Panc1 (cell line): ENCODE data around the gene TGM3. TPM values are rescaled to one million over a fixed set of nuclear protein-coding genes. Genes with fewer than 3 reads are reported as not detected.

Source experiments
- ATAC-seq: fragments of 200-7000 bp; cut with Tn5 transposase; 2 replicates; pipeline ENCODE4 v1.9.1; 2020; ENCODE audit warnings: mild to moderate bottlenecking, moderate library complexity
- BruUV-seq: library from RNA; stranded (reverse); fragments of 400-500 nt; replicated peaks from 2 replicates; lab custom pipeline; 2021; lab: Mats Ljungman, UMichigan
- CTCF ChIA-PET: fragments of 300-600 bp; sonication (Branson Sonifier 250); formaldehyde crosslinking; loops from one replicate; lab custom pipeline; 2022; ENCODE audit warnings: antibody characterized with exemption; lab: Charles Lee
- POLR2A ChIA-PET: fragments of 300-600 bp; sonication (Branson Sonifier 250); formaldehyde crosslinking; loops from one replicate; lab custom pipeline; 2022; ENCODE audit warnings: antibody characterized with exemption; lab: Charles Lee
- DNase-seq: peaks from one replicate; pipeline ENCODE4 v3.0.0-alpha.2; 2010; ENCODE audit warnings: low read depth, low spot score
- H3K27ac ChIP-seq: 2 replicates; pipeline ENCODE4 v1.5.1; 2011; ENCODE audit warnings: mild to moderate bottlenecking, low read length, inconsistent platforms
- H3K27me3 ChIP-seq: fragments of 200-500 bp; sonication (Bioruptor generic); 2 replicates; pipeline ENCODE4 v1.6.0; 2014; ENCODE audit warnings: low read length, inconsistent platforms; ENCODE audit not compliant: control insufficient read depth, insufficient read depth
- H3K36me3 ChIP-seq: fragments of 200-500 bp; sonication (Bioruptor generic); 2 replicates; pipeline ENCODE4 v1.5.1; 2014; ENCODE audit warnings: inconsistent platforms, mild to moderate bottlenecking, low read length, moderate library complexity; ENCODE audit not compliant: control insufficient read depth, insufficient read depth
- H3K4me1 ChIP-seq: 2 replicates; pipeline ENCODE4 v1.5.1; 2011; ENCODE audit warnings: inconsistent platforms, mild to moderate bottlenecking, low read length, moderate library complexity; ENCODE audit not compliant: control insufficient read depth, insufficient read depth
- H3K4me3 ChIP-seq, 2 experiments: 2 replicates each; pipeline ENCODE4 v1.5.1; 2011 to 2012; ENCODE audit warnings: low read depth in 2 of 2, low read length in 2 of 2, mild to moderate bottlenecking in 2 of 2, inconsistent platforms in 1 of 2, moderate library complexity in 1 of 2
- H3K9me3 ChIP-seq: fragments of 200-500 bp; sonication (Bioruptor generic); 2 replicates; pipeline ENCODE4 v1.5.1; 2014; ENCODE audit warnings: low read depth, mild to moderate bottlenecking, inconsistent platforms, low read length, moderate library complexity; ENCODE audit not compliant: control insufficient read depth, insufficient read depth
- CTCF ChIP-seq: fragments of 450-650 bp; IDR thresholded peaks from 2 replicates; pipeline ENCODE4 v1.5.1; 2017; ENCODE audit warnings: mild to moderate bottlenecking
- POLR2AphosphoS5 ChIP-seq: IDR thresholded peaks from 2 replicates; pipeline ENCODE4 v1.6.1; 2012; ENCODE audit warnings: mild to moderate bottlenecking, low read depth, low read length, moderate library complexity
- REST ChIP-seq, 2 experiments: IDR thresholded peaks; 2 replicates each; pipeline ENCODE4 v1.6.1; 2011 to 2012; ENCODE audit warnings: low read depth in 2 of 2, control low read depth in 1 of 2, low read length in 1 of 2, mild to moderate bottlenecking in 1 of 2, moderate library complexity in 1 of 2; ENCODE audit not compliant: insufficient read depth in 1 of 2
- SIN3A ChIP-seq: IDR thresholded peaks from 2 replicates; pipeline ENCODE4 v1.6.1; 2012; ENCODE audit warnings: low read depth, mild to moderate bottlenecking, low read length, moderate library complexity, borderline replicate concordance; ENCODE audit not compliant: insufficient read depth
- TCF7L2 ChIP-seq: IDR thresholded peaks from 2 replicates; pipeline ENCODE4 v1.6.1; 2011; ENCODE audit warnings: mild to moderate bottlenecking, low read depth, low read length, inconsistent platforms
- in situ Hi-C: cut with HindIII; loops from 2 replicates; pipeline ENCODE4 v1.10.0; 2016; ENCODE audit warnings: low sequenced_read_pairs, low pct_unique_long_range_greater_than_20kb
- intact Hi-C: fragments of 100-400 bp; cut with micrococcal nuclease; formaldehyde crosslinking; loops from one replicate; pipeline ENCODE4 v1.10.0; 2022; ENCODE audit not compliant: unreplicated experiment
- total RNA-seq: library from RNA; stranded (reverse); gene quantifications from one replicate; pipeline ENCODE4 v1.2.1, GENCODE V29; 2021; ENCODE audit not compliant: unreplicated experiment

TGM3 gene
- total RNA-seq, 1 experiment from 2014 or later, result not detected

GRCh38 chr20:2252419-2252997 is 43.3 kb upstream of the TGM3 start:
- H3K4me1 ChIP-seq, result no peaks in the 10 kb centered on the region
- H3K4me3 ChIP-seq, result no peak overlapping the region
- no peak for DNase-seq
- ATAC-seq, result no peak
- no TSS peak for BruUV-seq
- H3K27ac ChIP-seq, result no peak overlapping the region
- no peaks in the 10 kb centered on the region for H3K36me3 ChIP-seq
- no peaks in the 10 kb centered on the region for H3K9me3 ChIP-seq
- 0 out of 2 replicates have a peak, but pooled peaks cover under 1% of the 10 kb centered on the region for H3K27me3 ChIP-seq
- in situ Hi-C loops, result no loop called here
- ChIA-PET CTCF (no interaction called here), POLR2A (no interaction called here)
- intact Hi-C loops, result no loop called here
- TF ChIP-seq REST (IDR thresholded peaks at IDR 0.05; ENCODE audit: insufficient read depth in 1 of 2, low read depth in 2 of 2, low read length in 1 of 2), result no peak
- TF ChIP-seq TCF7L2, result no peak
- no peak for TF ChIP-seq POLR2AphosphoS5
- TF ChIP-seq SIN3A, result no peak
- TF ChIP-seq CTCF, result no peak

GRCh38 chr20:2253256-2253655 is 42.5 kb upstream of the TGM3 start:
- H3K27me3 ChIP-seq, result no peaks in the 10 kb centered on the region
- ATAC-seq, result no peak
- H3K36me3 ChIP-seq, result no peaks in the 10 kb centered on the region
- no peaks in the 10 kb centered on the region for H3K4me1 ChIP-seq
- H3K27ac ChIP-seq, result no peak overlapping the region
- ChIA-PET CTCF (no interaction called here), POLR2A (no interaction called here)
- no peak overlapping the region for H3K4me3 ChIP-seq
- in situ Hi-C loops (no loop called here), intact Hi-C loops (no loop called here)
- no peak for DNase-seq
- BruUV-seq, result no TSS peak
- no peak for TF ChIP-seq POLR2AphosphoS5
- no peak for TF ChIP-seq TCF7L2
- TF ChIP-seq REST (IDR thresholded peaks at IDR 0.05; ENCODE audit: insufficient read depth in 1 of 2, low read depth in 2 of 2, low read length in 1 of 2), result no peak
- H3K9me3 ChIP-seq, result no peaks in the 10 kb centered on the region
